HT1080 (cell line): ENCODE results near the gene EIF2S1. TPM values are rescaled to one million over a fixed set of nuclear protein-coding genes. Genes with fewer than 3 reads are reported as not detected.
A peak's percentile ranks its signal among the peaks of the same experiment; 100 is the strongest.
"Not testable (repeated sequence)": the region's sequence is repeated elsewhere in the genome, so short reads cannot be mapped to it uniquely, and the experiment has no call there.

Experiments used
- DNase-seq: peaks from one replicate; pipeline ENCODE4 v3.0.0-alpha.2; 2015; ENCODE audit warnings: low read depth
- total RNA-seq: library from RNA; depleted of rRNA; stranded (reverse); fragments of >200 nt; shearing (Covaris generic); gene quantifications from 2 replicates; pipeline ENCODE4 v1.2.3, GENCODE V29; 2014

EIF2S1 gene
- total RNA-seq, 1 experiment from 2014 or later: 506 TPM

DNA sequence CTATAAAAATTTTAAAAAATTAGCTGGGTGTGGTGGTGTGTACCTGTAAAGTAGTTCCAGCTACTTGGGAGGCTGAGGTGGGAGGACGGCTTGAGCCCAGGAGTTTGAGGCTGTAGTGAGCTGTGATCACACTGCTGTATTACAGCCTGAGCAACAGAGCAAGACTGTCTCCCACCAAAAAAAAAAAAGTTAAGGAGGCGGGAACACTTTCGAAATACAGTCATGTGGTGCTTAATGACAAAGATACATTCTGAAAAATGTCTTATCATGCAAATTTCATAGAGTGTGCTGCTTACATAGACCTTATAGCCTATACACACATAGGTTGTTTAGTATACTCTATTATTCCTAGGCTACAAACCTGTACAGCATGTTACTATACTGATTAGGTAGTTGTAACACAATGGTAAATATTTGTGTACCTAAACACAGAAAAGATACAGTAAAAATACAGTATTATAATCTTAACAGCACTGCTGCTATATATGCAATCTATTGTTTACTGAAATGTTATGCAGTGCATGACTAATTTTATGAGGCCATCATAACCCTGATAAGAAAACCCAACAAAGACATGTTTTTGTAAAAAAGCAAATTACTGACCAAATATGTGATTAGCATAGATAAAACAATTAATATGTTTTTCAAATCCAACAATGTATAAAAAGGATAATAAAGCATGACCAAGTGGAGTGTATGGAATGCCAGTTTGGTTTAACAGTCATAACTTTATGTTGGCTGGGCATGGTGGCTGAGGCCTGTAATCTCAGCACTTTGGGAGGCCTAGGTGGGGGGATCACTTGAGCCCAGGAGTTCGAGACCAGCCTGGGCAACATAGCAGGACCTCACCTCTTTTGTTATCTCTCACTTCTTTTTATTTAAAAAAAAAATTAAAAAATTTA lies 11.4 kb downstream of the EIF2S1 start:
- DNase-seq: no peak

- no peak for DNase-seq
These were observed 12.7 kb downstream of the EIF2S1 start for GRCh38 chr14:67372833-67373232.

GRCh38 chr14:67373347-67373746 lies 13.2 kb downstream of the EIF2S1 start:
- no peak for DNase-seq

GRCh38 chr14:67377916-67378315 lies 17.8 kb downstream of the EIF2S1 start:
- DNase-seq: no peak

DNA sequence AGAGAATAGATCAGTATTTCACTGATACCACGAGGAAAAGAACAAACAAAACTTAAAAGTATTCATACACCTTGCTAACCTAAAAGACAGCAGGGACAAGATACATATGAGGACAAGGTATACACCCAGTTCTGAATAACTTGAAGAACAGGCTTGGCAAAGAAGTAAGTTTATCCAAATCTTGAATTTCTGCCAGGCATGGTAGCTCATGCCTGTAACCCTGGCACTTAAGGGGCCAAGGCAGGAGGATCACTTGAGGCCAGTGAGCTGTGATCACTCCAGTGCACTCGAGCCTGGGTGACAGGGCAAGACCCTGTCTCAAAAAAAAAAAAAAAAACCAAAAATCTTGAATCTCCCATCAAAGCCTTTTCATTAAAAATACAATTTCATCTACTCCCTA lies 25.0 kb downstream of the EIF2S1 start:
- DNase-seq: no peak

DNA sequence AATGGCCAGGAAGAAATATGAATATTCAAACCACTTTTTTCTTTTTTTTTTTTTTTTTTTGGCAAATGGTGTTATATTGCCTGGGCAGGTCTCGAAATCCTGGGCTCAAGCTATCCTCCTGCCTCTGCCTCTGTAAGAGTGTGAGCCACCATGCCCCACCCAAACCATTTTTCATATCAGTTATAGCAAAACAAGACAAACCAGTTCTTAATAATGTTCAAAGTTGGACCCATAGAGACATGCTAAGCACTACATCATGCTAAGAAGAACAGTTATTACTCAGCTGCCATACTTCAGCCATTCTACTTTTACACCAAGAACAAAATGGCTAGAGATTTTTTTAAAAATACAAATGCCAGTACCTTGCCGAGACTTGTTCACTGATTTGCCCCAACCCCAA lies 25.5 kb downstream of the EIF2S1 start:
- DNase-seq: no peak

DNA sequence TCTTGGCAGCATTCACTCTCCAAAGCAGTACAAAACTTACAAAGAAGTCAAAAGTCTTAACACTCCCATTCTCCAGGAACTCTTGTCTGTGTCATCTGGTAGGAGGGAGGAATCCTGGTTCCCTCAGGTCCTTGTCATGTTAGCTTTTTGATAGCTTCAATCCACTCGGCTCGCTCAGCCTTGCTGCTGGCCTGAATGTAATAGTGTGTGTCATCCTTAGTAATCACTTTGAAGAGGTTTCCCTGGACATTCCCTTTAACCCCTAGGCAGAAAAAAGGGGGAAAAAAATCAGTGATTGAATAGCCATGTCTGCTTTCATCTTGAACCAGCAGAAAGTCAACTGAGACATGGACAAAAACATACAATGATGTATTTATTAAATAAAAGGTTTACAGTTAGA lies 27.1 kb downstream of the EIF2S1 start:
- DNase-seq: peak; percentile 57

DNA sequence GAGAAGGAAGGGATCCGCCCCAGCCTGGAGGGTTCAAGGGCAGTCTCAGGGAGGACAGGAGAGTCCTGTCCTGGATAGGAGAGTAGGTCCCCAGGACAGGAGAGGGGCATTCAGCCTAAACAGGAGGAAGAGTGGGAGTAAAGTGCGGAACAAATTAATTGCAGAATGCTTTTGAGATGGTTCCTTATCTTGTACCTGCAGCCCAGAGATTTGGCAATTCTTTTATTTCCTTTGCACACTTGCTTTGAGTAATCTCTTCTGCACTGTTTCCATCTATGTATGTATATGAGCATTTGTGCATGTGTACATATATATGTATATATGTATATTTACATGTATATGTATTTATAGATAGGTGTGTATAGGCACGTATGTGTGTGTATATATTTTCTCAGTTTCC lies 29.1 kb downstream of the EIF2S1 start:
- no peak for DNase-seq

DNA sequence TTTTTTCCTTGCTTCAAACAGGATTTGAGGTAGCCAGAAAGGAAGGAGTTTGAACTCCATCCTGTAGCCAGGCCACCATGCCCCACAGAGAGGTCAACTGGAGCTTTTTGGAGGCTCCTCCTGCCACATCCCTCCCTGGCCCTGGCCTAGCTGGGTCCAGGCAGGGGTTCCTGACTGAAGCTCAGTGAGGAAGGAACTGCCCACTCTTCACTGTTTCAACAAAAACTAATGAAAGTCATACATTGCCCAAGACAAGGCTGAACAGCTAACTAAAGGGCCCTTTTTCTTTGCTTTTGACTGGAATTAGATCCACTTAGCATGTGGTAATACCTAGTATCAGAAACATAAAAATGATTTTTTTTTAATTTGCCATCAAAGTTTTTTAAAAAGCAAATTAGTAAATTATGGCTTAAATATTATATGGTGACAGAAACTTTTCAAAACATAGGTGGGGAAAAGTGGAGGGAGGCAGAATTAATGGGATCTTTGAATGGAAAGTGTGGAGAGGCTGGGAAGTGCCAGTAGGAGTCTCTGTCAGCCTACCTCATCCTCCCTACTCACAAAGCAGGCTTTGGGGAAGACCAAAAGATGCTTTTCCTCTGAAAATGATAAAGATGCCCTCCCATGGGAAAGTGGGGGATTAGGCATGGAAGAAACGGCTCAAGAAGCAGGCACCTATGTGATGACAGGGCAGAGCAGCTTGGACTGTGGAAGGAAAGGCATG lies 29.8 kb downstream of the EIF2S1 start:
- DNase-seq: no peak

GRCh38 chr14:67391268-67391667 lies 31.1 kb downstream of the EIF2S1 start:
- DNase-seq: no peak

GRCh38 chr14:67392123-67392522 lies 32.0 kb downstream of the EIF2S1 start:
- DNase-seq: no peak

GRCh38 chr14:67392800-67393199 lies 32.7 kb downstream of the EIF2S1 start:
- DNase-seq: no peak

GRCh38 chr14:67393689-67394088 lies 33.6 kb downstream of the EIF2S1 start:
- DNase-seq: no peak

GRCh38 chr14:67395086-67395875 lies 35.2 kb downstream of the EIF2S1 start:
- DNase-seq: no peak

- DNase-seq: peak; percentile 71
These were observed 35.7 kb downstream of the EIF2S1 start for GRCh38 chr14:67395876-67396189.

- DNase-seq: peak; percentile 32
These were observed 36.3 kb downstream of the EIF2S1 start for GRCh38 chr14:67396381-67396970.

DNA sequence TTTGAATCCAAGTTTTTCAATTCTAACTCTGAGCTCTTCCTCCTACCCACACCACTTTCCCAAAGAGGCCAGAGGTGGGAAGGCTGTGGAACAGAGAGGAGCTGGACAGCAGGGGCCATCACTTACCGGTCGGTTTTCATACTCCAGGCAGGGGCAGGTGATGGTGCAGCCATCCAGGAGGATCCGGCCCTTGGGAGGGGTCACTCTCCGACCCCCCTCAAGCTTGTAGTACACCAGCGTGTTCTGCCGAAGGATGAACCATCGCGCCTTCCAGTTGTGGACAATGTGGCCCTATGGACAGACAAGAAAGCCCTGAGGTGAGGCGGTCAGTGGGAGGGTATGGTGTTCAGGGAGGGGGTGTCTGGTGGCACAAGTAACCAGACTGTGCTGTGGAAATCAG lies 37.4 kb downstream of the EIF2S1 start:
- DNase-seq: no peak

GRCh38 chr14:67400434-67400833 lies 40.3 kb downstream of the EIF2S1 start:
- DNase-seq: no peak

- DNase-seq: no peak
These were observed 45.6 kb downstream of the EIF2S1 start for GRCh38 chr14:67405771-67406170.

GRCh38 chr14:67408122-67408801 lies 48.1 kb downstream of the EIF2S1 start:
- not testable (repeated sequence) for DNase-seq

- no peak for DNase-seq
These were observed 49.3 kb downstream of the EIF2S1 start for GRCh38 chr14:67409461-67409860.
